ENCODE results near the gene MRPS27.
"Not testable (repeated sequence)": the region's sequence is repeated elsewhere in the genome, so short reads cannot be mapped to it uniquely, and the experiment has no call there.

Gene MRPS27

GRCh38 chr5:72180925-72181324, 139.1 kb downstream of the MRPS27 start:
- no peak for DNase-seq (ENCODE audit: low spot score)
- Histone ChIP-seq H3K27ac (peak overlapping the region; percentile 46 to 75), H3K4me3 (peak overlapping the region; percentile 58)
- no peak for TF ChIP-seq CTCF (IDR thresholded peaks at IDR 0.05)

GRCh38 chr5:72179816-72180440, 140.1 kb downstream of the MRPS27 start:
- no peak for TF ChIP-seq CTCF (IDR thresholded peaks at IDR 0.05)
- Histone ChIP-seq H3K27ac (peak overlapping the region; percentile 82 to 85), H3K4me3 (peak overlapping the region; percentile 58)
- no peak for DNase-seq (ENCODE audit: low spot score)

DNA sequence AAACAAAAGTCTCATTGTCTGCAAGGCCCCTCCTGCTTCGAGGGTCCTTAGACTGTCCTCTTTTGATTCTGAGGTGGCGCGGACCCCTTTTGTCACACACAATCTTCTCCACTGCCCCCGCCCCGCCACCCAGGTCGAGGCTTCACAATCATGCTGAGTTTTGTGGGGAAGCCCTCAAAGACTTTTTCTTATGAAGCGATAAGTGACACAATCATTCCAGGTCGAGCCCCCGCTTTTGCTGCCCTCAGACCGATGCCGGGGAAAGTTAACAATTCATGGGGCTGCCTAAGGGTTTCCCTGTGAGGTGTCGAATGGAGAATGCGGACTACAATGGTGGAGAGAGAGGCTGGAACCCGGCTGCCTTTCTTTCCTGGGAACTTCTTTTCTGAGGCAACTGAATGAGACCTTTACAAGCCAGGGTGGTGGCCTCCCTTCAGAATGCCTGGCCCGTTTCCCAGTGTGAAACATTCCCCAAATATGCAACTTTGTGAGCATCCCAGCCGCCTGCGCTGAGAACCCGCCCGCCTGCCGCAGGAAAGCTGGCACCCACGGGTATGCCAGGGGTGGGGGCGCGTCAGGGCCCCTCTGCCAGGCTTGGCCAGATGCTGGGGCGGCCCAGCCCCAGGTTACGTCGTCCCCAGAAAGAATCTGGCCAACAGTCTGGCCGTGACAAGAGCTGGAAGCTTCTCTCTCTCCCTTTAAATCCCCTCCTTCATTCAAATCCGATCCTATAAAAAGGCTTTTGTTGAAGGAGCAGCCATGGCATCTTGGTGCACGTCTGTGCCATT, 140.8 kb downstream of the MRPS27 start:
- peak; percentile 91 for DNase-seq (ENCODE audit: low spot score)
- Histone ChIP-seq H3K4me3 (peak overlapping the region; percentile 58), H3K27ac (peak overlapping the region; percentile 82 to 85)
- TF ChIP-seq CTCF (IDR thresholded peaks at IDR 0.05) = no peak

- H3K27ac ChIP-seq = peak overlapping the region in 1 of 2 donors; percentile 85
- TF ChIP-seq CTCF (IDR thresholded peaks at IDR 0.05) = no peak
- no peak overlapping the region for H3K4me3 ChIP-seq
- no peak for DNase-seq (ENCODE audit: low spot score)
These were observed 142.5 kb downstream of the MRPS27 start for GRCh38 chr5:72177538-72177937.

GRCh38 chr5:72172786-72173185, 147.3 kb downstream of the MRPS27 start:
- no peak for DNase-seq (ENCODE audit: low spot score)
- TF ChIP-seq CTCF (IDR thresholded peaks at IDR 0.05) = no peak
- no peak overlapping the region for H3K4me3 ChIP-seq
- H3K27ac ChIP-seq = no peak overlapping the region

GRCh38 chr5:72171667-72172066, 148.4 kb downstream of the MRPS27 start:
- no peak for DNase-seq (ENCODE audit: low spot score)
- H3K4me3 ChIP-seq = no peak overlapping the region
- no peak overlapping the region for H3K27ac ChIP-seq
- no peak for TF ChIP-seq CTCF (IDR thresholded peaks at IDR 0.05)

DNA sequence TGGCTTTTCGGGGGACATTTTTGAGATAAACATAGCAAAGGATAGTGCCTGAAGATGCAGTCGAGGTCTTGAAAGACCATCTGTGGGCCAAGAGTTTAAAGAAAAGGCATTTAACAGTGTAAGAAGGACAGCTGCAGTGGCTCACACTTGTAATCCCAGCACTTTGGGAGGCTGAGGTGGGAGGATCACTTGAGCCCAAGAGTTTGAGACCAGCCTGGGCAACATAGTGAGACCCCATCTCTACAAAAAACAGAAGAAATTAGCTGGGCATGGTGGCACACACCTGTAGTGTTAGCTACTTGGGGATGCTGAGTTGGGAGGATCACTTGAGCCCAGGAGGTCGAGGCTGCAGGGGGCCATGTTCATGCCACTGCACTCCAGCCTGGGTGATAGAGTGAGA, 148.9 kb downstream of the MRPS27 start:
- not testable (repeated sequence) for H3K27ac ChIP-seq; DNase-seq (ENCODE audit: low spot score); H3K4me3 ChIP-seq

All from coronary artery (tissue), 2 donors.